CD14-positive monocyte (primary cell): ENCODE data around the gene CIPC. TPM values are rescaled to one million over a fixed set of nuclear protein-coding genes. Genes with fewer than 3 reads are reported as not detected.

ENCODE experiments used
- DNase-seq, 3 donors: peaks; one replicate each; pipeline ENCODE4 v3.0.0-alpha.2; 2011 to 2022
- H2AFZ ChIP-seq: 2 replicates; pipeline ENCODE4 v1.6.0; 2012; ENCODE audit warnings: mild to moderate bottlenecking, low read depth, low read length, inconsistent platforms; ENCODE audit not compliant: insufficient read depth, poor library complexity, severe bottlenecking
- H3K27ac ChIP-seq, 2 donors: 1 replicate in 1 of 2; 2 replicates in 1 of 2; pipeline ENCODE4 v1.5.1; 2012 to 2013; ENCODE audit warnings: low read length in 2 of 2, control low read depth in 1 of 2, inconsistent platforms in 1 of 2, low read depth in 1 of 2, mild to moderate bottlenecking in 1 of 2
- H3K27me3 ChIP-seq, 2 donors: one replicate each; pipeline versions ENCODE4 v1.6.0 to v1.6.1; 2011 to 2013; ENCODE audit warnings: low read length in 2 of 2; ENCODE audit not compliant: control insufficient read depth in 2 of 2, insufficient read depth in 2 of 2
- H3K36me3 ChIP-seq, 2 donors: replicated peaks in 1 of 2; 1 replicate in 1 of 2; 2 replicates in 1 of 2; pipeline versions ENCODE4 v1.5.1 to v1.6.1; 2012 to 2013; ENCODE audit warnings: low read length in 2 of 2, control low read depth in 1 of 2, inconsistent platforms in 1 of 2, mild to moderate bottlenecking in 1 of 2; ENCODE audit not compliant: insufficient read depth in 2 of 2, control insufficient read depth in 1 of 2
- H3K4me1 ChIP-seq, 2 donors: 1 replicate in 1 of 2; 2 replicates in 1 of 2; pipeline versions ENCODE4 v1.5.1 to v1.6.1; 2012 to 2013; ENCODE audit warnings: low read length in 2 of 2, control low read depth in 1 of 2, inconsistent platforms in 1 of 2, mild to moderate bottlenecking in 1 of 2, moderate library complexity in 1 of 2; ENCODE audit not compliant: insufficient read depth in 2 of 2, control insufficient read depth in 1 of 2
- H3K4me2 ChIP-seq: replicated peaks from 2 replicates; pipeline ENCODE3; 2012; ENCODE audit warnings: low read length, moderate library complexity, mild to moderate bottlenecking; ENCODE audit not compliant: poor library complexity, severe bottlenecking; ENCODE audit errors: extremely low read depth
- H3K4me3 ChIP-seq, 3 experiments: fragments of 200-600 bp in 1 of 3; sonication (generic) in 1 of 3; replicated peaks in 1 of 3; 1 replicate in 2 of 3; 2 replicates in 1 of 3; pipeline ENCODE4 v1.5.1; 2011 to 2013; ENCODE audit warnings: low read length in 3 of 3, mild to moderate bottlenecking in 3 of 3, control low read depth in 2 of 3, low read depth in 2 of 3, inconsistent platforms in 1 of 3, moderate library complexity in 1 of 3
- H3K79me2 ChIP-seq: 2 replicates; pipeline ENCODE4 v1.6.0; 2012; ENCODE audit warnings: mild to moderate bottlenecking, control low read depth, inconsistent platforms, low read length, moderate library complexity; ENCODE audit not compliant: insufficient read depth
- H3K9ac ChIP-seq: 2 replicates; pipeline ENCODE4 v1.6.0; 2017; ENCODE audit warnings: low read length, mild to moderate bottlenecking; ENCODE audit not compliant: insufficient read depth, poor library complexity, severe bottlenecking
- H3K9me3 ChIP-seq, 2 donors: replicated peaks in 1 of 2; 1 replicate in 1 of 2; 2 replicates in 1 of 2; pipeline versions ENCODE4 v1.5.1 to v1.6.1; 2012 to 2013; ENCODE audit warnings: low read length in 2 of 2, control low read depth in 1 of 2; ENCODE audit not compliant: control insufficient read depth in 1 of 2, insufficient read depth in 1 of 2
- H4K20me1 ChIP-seq: 2 replicates; pipeline ENCODE4 v1.6.0; 2012; ENCODE audit warnings: mild to moderate bottlenecking, low read length, control low read depth, moderate library complexity; ENCODE audit not compliant: insufficient read depth
- H3K27ac Mint-ChIP-seq, 7 donors: one replicate each; pipeline ENCODE4 v1.8.0; 2020; ENCODE audit warnings: mild to moderate bottlenecking in 7 of 7, mixed read lengths in 7 of 7, moderate library complexity in 6 of 7, inconsistent platforms in 2 of 7
- H3K27me3 Mint-ChIP-seq, 3 donors: one replicate each; pipeline ENCODE4 v1.8.0; 2021 to 2022; ENCODE audit warnings: low read depth in 3 of 3, mild to moderate bottlenecking in 3 of 3, mixed read lengths in 3 of 3, moderate library complexity in 3 of 3, inconsistent platforms in 1 of 3
- H3K36me3 Mint-ChIP-seq, 2 donors: one replicate each; pipeline ENCODE4 v1.8.0; 2020; ENCODE audit warnings: mixed read lengths in 2 of 2, inconsistent platforms in 1 of 2, mild to moderate bottlenecking in 1 of 2
- H3K4me1 Mint-ChIP-seq: one replicate; pipeline ENCODE4 v1.8.0; 2020; ENCODE audit warnings: mild to moderate bottlenecking, mixed read lengths
- H3K4me3 Mint-ChIP-seq, 2 donors: one replicate each; pipeline ENCODE4 v1.8.0; 2020; ENCODE audit warnings: mild to moderate bottlenecking in 2 of 2, mixed read lengths in 2 of 2, moderate library complexity in 1 of 2
- H3K9me3 Mint-ChIP-seq, 7 donors: one replicate each; pipeline ENCODE4 v1.8.0; 2020 to 2022; ENCODE audit warnings: mixed read lengths in 7 of 7, mild to moderate bottlenecking in 6 of 7, moderate library complexity in 6 of 7, inconsistent platforms in 2 of 7
- CTCF ChIP-seq: fragments of 200-600 bp; IDR thresholded peaks from one replicate; pipeline ENCODE4 v1.8.0; 2022; ENCODE audit warnings: antibody characterized with exemption, mild to moderate bottlenecking
- WGBS: methylation state at CpG from one replicate; pipeline ENCODE4 v1.1.5; 2013; ENCODE audit warnings: missing lambda C conversion rate; ENCODE audit not compliant: insufficient coverage; 5-methylcytosine and 5-hydroxymethylcytosine counted together
- intact Hi-C, 2 donors: fragments of 100-400 bp; cut with micrococcal nuclease; formaldehyde crosslinking; loops; one replicate each; pipeline versions ENCODE4 v1.15.0 to v1.15.1; 2023
- polyA plus RNA-seq, 3 donors: library from polyadenylated mRNA; depleted of rRNA in 1 of 3; unstranded in 2 of 3; stranded (reverse) in 1 of 3; fragments of 300-500 nt in 2 of 3; fragments of >200 nt in 1 of 3; fragmentation: Illumina TruSeq in 2 of 3; gene quantifications; 1 replicate in 2 of 3; 2 replicates in 1 of 3; pipeline ENCODE4 v1.2.3, GENCODE V29; 2012 to 2021

CIPC gene
- polyA plus RNA-seq, 3 donors, result 4.4 to 11.2 (median 7.0) TPM

- H3K27me3 Mint-ChIP-seq, result peaks cover 3 to 4% (median 3%) of the 10 kb centered on the region in 3 donors
- no peak overlapping the region for H2AFZ ChIP-seq
- TF ChIP-seq CTCF, result no peak
- H3K4me1 Mint-ChIP-seq, result peaks cover 5% of the 10 kb centered on the region
- H4K20me1 ChIP-seq, result no peaks in the 10 kb centered on the region
- H3K9me3 Mint-ChIP-seq, result peaks cover 0 to 6% (median 3%) of the 10 kb centered on the region in 7 donors
- no peak overlapping the region for H3K4me2 ChIP-seq
- no peak overlapping the region for H3K9ac ChIP-seq
- 83% methylated on average over 6 of the region's 12 CpGs for WGBS
- no peaks in the 10 kb centered on the region for H3K27me3 ChIP-seq
- peak in 1 of 3 donors; percentile 37 for DNase-seq
- no peak overlapping the region for H3K4me3 ChIP-seq
- no peaks in the 10 kb centered on the region for H3K79me2 ChIP-seq
- H3K27ac Mint-ChIP-seq, result peak overlapping the region in 1 of 7 donors; percentile 10
- H3K36me3 ChIP-seq, result no peaks in the 10 kb centered on the region
- H3K36me3 Mint-ChIP-seq, result no peaks in the 10 kb centered on the region
- intact Hi-C loops, result loop anchor here in 1 of 2 donors (5.0 kb wide), 1 partner anchor 37 kb away; no protein-coding TSS in a partner anchor
- peaks cover 0 to 6% of the 10 kb centered on the region in 2 donors for H3K9me3 ChIP-seq
- H3K4me3 Mint-ChIP-seq, result no peak overlapping the region
- H3K4me1 ChIP-seq, result no peaks in the 10 kb centered on the region
- H3K27ac ChIP-seq, result no peak overlapping the region
Measured at GRCh38 chr14:77059276-77059915, 38.7 kb upstream of the CIPC start.

GRCh38 chr14:77061630-77062257 is 36.3 kb upstream of the CIPC start:
- no peak for TF ChIP-seq CTCF
- intact Hi-C loops, result no loop called here

More at GRCh38 chr14:77061630-77062257, 36.3 kb upstream of the CIPC start:
- H3K4me2 ChIP-seq, result no peak overlapping the region
- H3K27me3 ChIP-seq, result no peaks in the 10 kb centered on the region
- H3K27ac Mint-ChIP-seq, result no peak overlapping the region
- H3K9me3 Mint-ChIP-seq, result peaks cover 0 to 2% (median 0%) of the 10 kb centered on the region in 7 donors
- no peaks in the 10 kb centered on the region for H4K20me1 ChIP-seq
- no peaks in the 10 kb centered on the region for H3K79me2 ChIP-seq
- H3K4me3 Mint-ChIP-seq, result no peak overlapping the region
- no peak overlapping the region for H2AFZ ChIP-seq
- peaks cover 13% of the 10 kb centered on the region for H3K4me1 Mint-ChIP-seq
- peaks cover 3 to 6% (median 3%) of the 10 kb centered on the region in 3 donors for H3K27me3 Mint-ChIP-seq
- no peak overlapping the region for H3K9ac ChIP-seq
- peaks cover 5 to 11% of the 10 kb centered on the region in 2 donors for H3K4me1 ChIP-seq
- H3K4me3 ChIP-seq, result no peak overlapping the region
- 94% methylated on average over 11 of the region's 12 CpGs for WGBS
- H3K36me3 ChIP-seq, result no peaks in the 10 kb centered on the region
- no peaks in the 10 kb centered on the region for H3K9me3 ChIP-seq
- no peak for DNase-seq
- H3K36me3 Mint-ChIP-seq, result no peaks in the 10 kb centered on the region
- H3K27ac ChIP-seq, result no peak overlapping the region
